Spleen (tissue), 11 donors: ENCODE data around the gene ZGPAT. TPM values are rescaled to one million over a fixed set of nuclear protein-coding genes. Genes with fewer than 3 reads are reported as not detected.
A peak's percentile ranks its signal among the peaks of the same experiment; 100 is the strongest.

Source experiments
- DNase-seq: peaks from one replicate; pipeline ENCODE4 v3.0.0-alpha.2; 2020
- H3K27ac ChIP-seq, 8 donors: fragments of 200-600 bp; sonication (generic) in 7 of 8; 1 replicate in 4 of 8; 2 replicates in 4 of 8; pipeline versions ENCODE4 v1.5.0 to v1.8.0; 2016 to 2021; ENCODE audit warnings: inconsistent platforms in 4 of 8, mild to moderate bottlenecking in 4 of 8, moderate library complexity in 1 of 8
- H3K27me3 ChIP-seq, 7 donors: fragments of 200-600 bp; sonication (generic) in 6 of 7; replicated peaks in 1 of 7; 1 replicate in 4 of 7; 2 replicates in 3 of 7; pipeline versions ENCODE4 v1.5.0 to v1.8.0; 2016 to 2021; ENCODE audit warnings: inconsistent platforms in 3 of 7, mild to moderate bottlenecking in 1 of 7
- H3K36me3 ChIP-seq, 6 donors: fragments of 200-600 bp; sonication (generic) in 5 of 6; 1 replicate in 4 of 6; 2 replicates in 2 of 6; pipeline versions ENCODE4 v1.5.0 to v1.8.0; 2016 to 2021; ENCODE audit warnings: inconsistent platforms in 2 of 6
- H3K4me1 ChIP-seq, 6 donors: fragments of 200-600 bp; sonication (generic) in 5 of 6; 1 replicate in 3 of 6; 2 replicates in 3 of 6; pipeline versions ENCODE4 v1.5.0 to v1.8.0; 2016 to 2021; ENCODE audit warnings: inconsistent platforms in 3 of 6
- H3K4me3 ChIP-seq, 8 donors: fragments of 200-600 bp; sonication (generic) in 7 of 8; 1 replicate in 4 of 8; 2 replicates in 4 of 8; pipeline versions ENCODE4 v1.5.0 to v1.8.0; 2016 to 2021; ENCODE audit warnings: inconsistent platforms in 4 of 8, mild to moderate bottlenecking in 4 of 8, moderate library complexity in 2 of 8
- H3K9me3 ChIP-seq, 8 donors: fragments of 200-600 bp; sonication (generic) in 7 of 8; 1 replicate in 4 of 8; 2 replicates in 4 of 8; pipeline versions ENCODE4 v1.5.0 to v1.8.0; 2016 to 2021; ENCODE audit warnings: inconsistent platforms in 4 of 8
- CTCF ChIP-seq, 11 experiments: fragments of 200-600 bp in 7 of 11; fragments of 450-650 bp in 4 of 11; sonication (generic) in 4 of 11; IDR thresholded peaks in 8 of 11; conservative IDR thresholded peaks in 3 of 11; 1 replicate in 7 of 11; 2 replicates in 4 of 11; pipeline versions ENCODE4 v1.4.0 to v1.8.0; 2016 to 2021; ENCODE audit warnings: antibody characterized with exemption in 11 of 11, inconsistent platforms in 4 of 11, mild to moderate bottlenecking in 1 of 11
- POLR2A ChIP-seq, 3 donors: fragments of 450-650 bp; IDR thresholded peaks; one replicate each; pipeline ENCODE4 v1.5.1; 2017; ENCODE audit warnings: antibody characterized with exemption in 3 of 3, mild to moderate bottlenecking in 1 of 3
- POLR2AphosphoS5 ChIP-seq, 3 donors: sonication (generic); formaldehyde crosslinking; IDR thresholded peaks; one replicate each; pipeline ENCODE4 v1.5.1; 2017; ENCODE audit warnings: antibody characterized with exemption in 3 of 3
- WGBS, 5 donors: extraction: QIAGEN DNeasy Blood & Tissue Kit in 3 of 5; methylation state at CpG; one replicate each; pipeline versions ENCODE4 v1.1.5 to v1.1.7; 2013 to 2018; 5-methylcytosine and 5-hydroxymethylcytosine counted together
- intact Hi-C: fragments of 100-400 bp; cut with DNase I; formaldehyde crosslinking; loops from one replicate; pipeline ENCODE4 v1.15.0; 2023; ENCODE audit warnings: low total_unique reads
- polyA plus RNA-seq, 3 donors: library from polyadenylated mRNA; stranded (reverse); fragments of 200-250 nt; gene quantifications; one replicate each; pipeline ENCODE4 v1.2.1, GENCODE V29; 2013
- total RNA-seq, 7 donors: library from RNA; depleted of rRNA in 3 of 7; stranded (reverse); fragments of >200 nt in 3 of 7; fragmentation: NEBNext Ultra II Directional in 4 of 7; extraction: Animal tissue kit (Norgen Biotek cat#: 25700) in 4 of 7; gene quantifications; one replicate each; pipeline versions ENCODE4 v1.1.0 to v1.2.1, GENCODE V29; 2016 to 2021
- donor health status: healthy with polysubstance abuse.
- donor health status: DM: no; HTN: no; CAD: no; lungs with moderate emphysema.
- donor health status: DM: no; HTN: no; CAD: no.
- donor health status: Bipolar disorder and iron deficiency.
- donor health status: healthy.
- donor health status: DM: no; HTN: no; CAD: no.
- donor health status: DM: yes; HTN: yes; CAD: no.

ZGPAT gene
- total and polyA plus RNA-seq, 10 donors: 23.6 to 72.8 (median 38.2) TPM

- Histone ChIP-seq H3K27ac (peak overlapping the region in 6 of 8 donors; percentile 6 to 90 (median 87)), H3K4me3 (peak overlapping the region in 1 of 8 donors; percentile 90), H3K4me1 (peaks cover 24 to 72% (median 45%) of the 10 kb centered on the region in 6 donors), H3K9me3 (no peaks in the 10 kb centered on the region), H3K36me3 (peaks cover 0 to 64% (median 31%) of the 10 kb centered on the region in 6 donors), H3K27me3 (peaks cover 0 to 3% (median 0%) of the 10 kb centered on the region in 7 donors)
- intact Hi-C loops: no loop called here
- TF ChIP-seq POLR2AphosphoS5 (IDR thresholded peaks at IDR 0.05) (peak in 2 of 3 donors; percentile 37 to 46), POLR2A (IDR thresholded peaks at IDR 0.05) (no peak)
- 77 to 91% (median 82%) methylated on average over 31 of the region's 31 CpGs for WGBS, 5 donors
- no peak for DNase-seq
Measured at GRCh38 chr20:63743210-63743970, 35.6 kb downstream of the ZGPAT start.

GRCh38 chr20:63744158-63744557, 36.3 kb downstream of the ZGPAT start:
- peak overlapping the region in 2 of 8 donors; percentile 10 to 90 for H3K27ac ChIP-seq
- peaks cover 16 to 67% (median 41%) of the 10 kb centered on the region in 6 donors for H3K4me1 ChIP-seq
- no peaks in the 10 kb centered on the region for H3K9me3 ChIP-seq
- H3K27me3 ChIP-seq: no peaks in the 10 kb centered on the region
- TF ChIP-seq POLR2AphosphoS5 (IDR thresholded peaks at IDR 0.05) (no peak), CTCF (IDR thresholded peaks at IDR 0.05 in 8 of 11, conservative IDR thresholded peaks at IDR 0.05 in 3 of 11) (no peak), POLR2A (IDR thresholded peaks at IDR 0.05) (no peak)
- DNase-seq: no peak
- 69 to 83% (median 76%) methylated on average over 4 of the region's 4 CpGs for WGBS, 5 donors
- H3K36me3 ChIP-seq: peaks cover 0 to 67% (median 31%) of the 10 kb centered on the region in 6 donors
- H3K4me3 ChIP-seq: no peak overlapping the region
- intact Hi-C loops: no loop called here

GRCh38 chr20:63744574-63745423, 37.0 kb downstream of the ZGPAT start:
- Histone ChIP-seq H3K4me1 (peaks cover 15 to 68% (median 43%) of the 10 kb centered on the region in 6 donors), H3K36me3 (peaks cover 0 to 70% (median 31%) of the 10 kb centered on the region in 6 donors), H3K27me3 (no peaks in the 10 kb centered on the region), H3K4me3 (no peak overlapping the region), H3K9me3 (no peaks in the 10 kb centered on the region), H3K27ac (peak overlapping the region in 4 of 8 donors; percentile 10 to 90 (median 29))
- no peak for TF ChIP-seq POLR2A (IDR thresholded peaks at IDR 0.05)
- no peak for TF ChIP-seq CTCF (IDR thresholded peaks at IDR 0.05 in 8 of 11, conservative IDR thresholded peaks at IDR 0.05 in 3 of 11)
- peak in 2 of 3 donors; percentile 32 to 44 for TF ChIP-seq POLR2AphosphoS5 (IDR thresholded peaks at IDR 0.05)
- peak; percentile 75 for DNase-seq
- intact Hi-C loops: no loop called here
- 72 to 88% (median 82%) methylated on average over 25 of the region's 25 CpGs for WGBS, 5 donors

GRCh38 chr20:63745424-63745805, 37.6 kb downstream of the ZGPAT start:
- intact Hi-C loops: no loop called here
- no peak overlapping the region for H3K4me3 ChIP-seq
- 85 to 90% (median 88%) methylated on average over 15 of the region's 15 CpGs for WGBS, 5 donors

More at GRCh38 chr20:63745424-63745805, 37.6 kb downstream of the ZGPAT start:
- TF ChIP-seq POLR2AphosphoS5 (IDR thresholded peaks at IDR 0.05) (peak in 1 of 3 donors; percentile 4), CTCF (IDR thresholded peaks at IDR 0.05 in 8 of 11, conservative IDR thresholded peaks at IDR 0.05 in 3 of 11) (no peak), POLR2A (IDR thresholded peaks at IDR 0.05) (no peak)
- peaks cover 0 to 76% (median 31%) of the 10 kb centered on the region in 6 donors for H3K36me3 ChIP-seq
- no peak for DNase-seq
- peak overlapping the region in 1 of 8 donors; percentile 45 for H3K27ac ChIP-seq
- peaks cover 15 to 72% (median 46%) of the 10 kb centered on the region in 6 donors for H3K4me1 ChIP-seq
- H3K27me3 ChIP-seq: no peaks in the 10 kb centered on the region
- H3K9me3 ChIP-seq: no peaks in the 10 kb centered on the region
